K562 (cell line): ENCODE data around the gene FUNDC2. TPM values are rescaled to one million over a fixed set of nuclear protein-coding genes. Genes with fewer than 3 reads are reported as not detected.

Experiments
- HDGF ChIP-seq: fragments of 450-650 bp; IDR thresholded peaks from 2 replicates; pipeline ENCODE4 v1.6.1; 2016
- NR3C1 ChIP-seq: sonication (generic); formaldehyde crosslinking; IDR thresholded peaks from 2 replicates; pipeline ENCODE4 v1.8.1; 2022; ENCODE audit warnings: missing genetic modification reagents
- polyA plus RNA-seq, 8 experiments: library from polyadenylated mRNA; depleted of rRNA in 4 of 8; stranded (reverse) in 5 of 8; unstranded in 3 of 8; fragments of >200 nt; fragmentation: Nextera tagmentation in 2 of 8; fragmentation: Illumina TruSeq in 1 of 8; extraction: Ambion mirVana in 2 of 8; extraction: Trizol in 1 of 8; gene quantifications; 2 replicates each; pipeline versions ENCODE4 v1.2.1 to v1.2.3, GENCODE V29; 2011 to 2014; ENCODE audit warnings: inconsistent platforms in 1 of 8, missing spikeins in 1 of 8
- total RNA-seq, 7 experiments: library from RNA; depleted of rRNA in 6 of 7; stranded (reverse); fragments of >200 nt in 6 of 7; fragmentation: Illumina TruSeq in 2 of 7; extraction: Trizol in 2 of 7; gene quantifications; 2 replicates each; pipeline versions ENCODE4 v1.2.1 to v1.2.3, GENCODE V29; 2011 to 2021; ENCODE audit warnings: low replicate concordance in 1 of 7

The FUNDC2 gene
- total and polyA plus RNA-seq, 9 of the 15 experiments (the other 6 are each of a cell fraction or from before 2014, with no cell fraction given) = 50.6 to 235 (median 123) TPM

DNA sequence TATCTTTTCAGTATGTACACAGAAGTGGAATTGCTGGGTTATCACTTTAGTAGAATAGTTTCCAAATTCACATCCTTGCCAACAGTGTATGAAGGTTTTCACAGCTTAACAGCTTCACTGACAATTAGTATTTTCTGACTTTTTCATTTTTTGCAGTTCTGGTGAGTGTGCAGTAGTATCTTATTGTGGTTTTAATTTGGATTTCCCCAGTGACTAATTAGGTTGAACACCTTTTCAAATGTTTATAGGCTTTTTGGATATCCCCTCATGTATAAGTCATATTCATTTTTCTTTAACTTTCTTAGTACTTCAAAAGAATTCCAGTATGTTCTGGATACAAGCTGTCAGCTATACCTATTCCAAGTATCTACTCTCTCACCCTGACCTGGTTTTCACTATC lies 81.8 kb downstream of the FUNDC2 start (continued):
- TF ChIP-seq HDGF (no peak), NR3C1 (CRISPR knock-in tag) (no peak)

Other genes with a start within 250 kb of the FUNDC2 start
Only the 7 nearest of the 9 such genes appear.
- not detected in 2 replicates for gene SMIM9, start 192.2 kb upstream of the FUNDC2 start, total RNA-seq (2014; rRNA removed)
- not detected in 2 replicates for gene SMIM9, start 192.2 kb upstream of the FUNDC2 start, total RNA-seq (2014; rRNA removed; fragmentation: Illumina TruSeq; extraction: Trizol)
- not detected in 2 replicates for gene SMIM9, start 192.2 kb upstream of the FUNDC2 start, total RNA-seq (2015; rRNA removed; fragmentation: Illumina TruSeq; extraction: Trizol)
- not detected in 2 replicates for gene SMIM9, start 192.2 kb upstream of the FUNDC2 start, total RNA-seq (2021)
- gene SMIM9, start 192.2 kb upstream of the FUNDC2 start, polyA plus RNA-seq (2011; rRNA removed) = not detected in 2 replicates
- gene SMIM9, start 192.2 kb upstream of the FUNDC2 start, polyA plus RNA-seq (2014; fragmentation: Illumina TruSeq; extraction: Trizol) = not detected in 2 replicates
- gene SMIM9, start 192.2 kb upstream of the FUNDC2 start, polyA plus RNA-seq (2014; fragmentation: Nextera tagmentation; extraction: Ambion mirVana) = under 1 TPM in 1 of 2 experiments, not detected in 1; 0.08 TPM
- not detected in 2 replicates for gene SMIM9, start 192.2 kb upstream of the FUNDC2 start, polyA plus RNA-seq (2014; rRNA removed)
- gene F8A1, start 140.5 kb upstream of the FUNDC2 start, total RNA-seq (2014; rRNA removed) = not detected in 2 replicates
- gene F8A1, start 140.5 kb upstream of the FUNDC2 start, total RNA-seq (2014; rRNA removed; fragmentation: Illumina TruSeq; extraction: Trizol) = not detected in 2 replicates
- gene F8A1, start 140.5 kb upstream of the FUNDC2 start, total RNA-seq (2015; rRNA removed; fragmentation: Illumina TruSeq; extraction: Trizol) = 0.11 TPM in 1 of 2 replicates, not detected in the other
- 0.27 TPM in 1 of 2 replicates, not detected in the other for gene F8A1, start 140.5 kb upstream of the FUNDC2 start, total RNA-seq (2021)
- not detected in 2 replicates for gene F8A1, start 140.5 kb upstream of the FUNDC2 start, polyA plus RNA-seq (2011; rRNA removed)
- gene F8A1, start 140.5 kb upstream of the FUNDC2 start, polyA plus RNA-seq (2014; fragmentation: Illumina TruSeq; extraction: Trizol) = 0.08 TPM in 1 of 2 replicates, not detected in the other
- gene F8A1, start 140.5 kb upstream of the FUNDC2 start, polyA plus RNA-seq (2014; fragmentation: Nextera tagmentation; extraction: Ambion mirVana) = not detected
- gene F8A1, start 140.5 kb upstream of the FUNDC2 start, polyA plus RNA-seq (2014; rRNA removed) = not detected in 2 replicates
- gene F8, start 4.1 kb upstream of the FUNDC2 start, total RNA-seq (2014; rRNA removed) = 0.59 and 1.3 TPM in 2 replicates
- gene F8, start 4.1 kb upstream of the FUNDC2 start, total RNA-seq (2014; rRNA removed; fragmentation: Illumina TruSeq; extraction: Trizol) = 0.91 and 0.93 TPM in 2 replicates
- 1.7 and 2.2 TPM in 2 replicates for gene F8, start 4.1 kb upstream of the FUNDC2 start, total RNA-seq (2015; rRNA removed; fragmentation: Illumina TruSeq; extraction: Trizol)
- 1.2 and 1.8 TPM in 2 replicates for gene F8, start 4.1 kb upstream of the FUNDC2 start, total RNA-seq (2021)
- gene F8, start 4.1 kb upstream of the FUNDC2 start, polyA plus RNA-seq (2011; rRNA removed) = 3.8 and 6.4 TPM in 2 replicates
- 0.78 and 0.95 TPM in 2 replicates for gene F8, start 4.1 kb upstream of the FUNDC2 start, polyA plus RNA-seq (2014; fragmentation: Illumina TruSeq; extraction: Trizol)
- under 1 TPM; 0.80 to 0.91 TPM for gene F8, start 4.1 kb upstream of the FUNDC2 start, polyA plus RNA-seq (2014; fragmentation: Nextera tagmentation; extraction: Ambion mirVana)
- 0.12 and 0.41 TPM in 2 replicates for gene F8, start 4.1 kb upstream of the FUNDC2 start, polyA plus RNA-seq (2014; rRNA removed)
- gene CMC4, start 44.3 kb downstream of the FUNDC2 start, total RNA-seq (2014; rRNA removed) = 10.4 and 12.2 TPM in 2 replicates
- gene CMC4, start 44.3 kb downstream of the FUNDC2 start, total RNA-seq (2014; rRNA removed; fragmentation: Illumina TruSeq; extraction: Trizol) = 8.0 and 9.1 TPM in 2 replicates
- 8.2 and 10.2 TPM in 2 replicates for gene CMC4, start 44.3 kb downstream of the FUNDC2 start, total RNA-seq (2015; rRNA removed; fragmentation: Illumina TruSeq; extraction: Trizol)
- gene CMC4, start 44.3 kb downstream of the FUNDC2 start, total RNA-seq (2021) = 5.3 and 5.4 TPM in 2 replicates
- gene CMC4, start 44.3 kb downstream of the FUNDC2 start, polyA plus RNA-seq (2011; rRNA removed) = 14.6 and 16.2 TPM in 2 replicates
- 12.4 and 13.8 TPM in 2 replicates for gene CMC4, start 44.3 kb downstream of the FUNDC2 start, polyA plus RNA-seq (2014; fragmentation: Illumina TruSeq; extraction: Trizol)
- gene CMC4, start 44.3 kb downstream of the FUNDC2 start, polyA plus RNA-seq (2014; fragmentation: Nextera tagmentation; extraction: Ambion mirVana) = 1 to 10 TPM; 3.5 to 6.3 TPM
- 16.9 and 19.8 TPM in 2 replicates for gene CMC4, start 44.3 kb downstream of the FUNDC2 start, polyA plus RNA-seq (2014; rRNA removed)
- gene MTCP1, start 44.3 kb downstream of the FUNDC2 start, total RNA-seq (2014; rRNA removed) = 19.1 and 28.0 TPM in 2 replicates
- gene MTCP1, start 44.3 kb downstream of the FUNDC2 start, total RNA-seq (2014; rRNA removed; fragmentation: Illumina TruSeq; extraction: Trizol) = 24.2 and 27.1 TPM in 2 replicates
- gene MTCP1, start 44.3 kb downstream of the FUNDC2 start, total RNA-seq (2015; rRNA removed; fragmentation: Illumina TruSeq; extraction: Trizol) = 17.0 and 20.8 TPM in 2 replicates
- 22.9 and 27.6 TPM in 2 replicates for gene MTCP1, start 44.3 kb downstream of the FUNDC2 start, total RNA-seq (2021)
- 18.5 and 27.6 TPM in 2 replicates for gene MTCP1, start 44.3 kb downstream of the FUNDC2 start, polyA plus RNA-seq (2011; rRNA removed)
- 16.0 and 20.0 TPM in 2 replicates for gene MTCP1, start 44.3 kb downstream of the FUNDC2 start, polyA plus RNA-seq (2014; fragmentation: Illumina TruSeq; extraction: Trizol)
- 10 to 100 TPM; 12.7 to 20.9 TPM for gene MTCP1, start 44.3 kb downstream of the FUNDC2 start, polyA plus RNA-seq (2014; fragmentation: Nextera tagmentation; extraction: Ambion mirVana)
- gene MTCP1, start 44.3 kb downstream of the FUNDC2 start, polyA plus RNA-seq (2014; rRNA removed) = 18.5 and 25.0 TPM in 2 replicates
- 9.6 and 14.2 TPM in 2 replicates for gene BRCC3, start 44.7 kb downstream of the FUNDC2 start, total RNA-seq (2014; rRNA removed)
- 24.9 and 26.1 TPM in 2 replicates for gene BRCC3, start 44.7 kb downstream of the FUNDC2 start, total RNA-seq (2014; rRNA removed; fragmentation: Illumina TruSeq; extraction: Trizol)
- 24.9 and 26.7 TPM in 2 replicates for gene BRCC3, start 44.7 kb downstream of the FUNDC2 start, total RNA-seq (2015; rRNA removed; fragmentation: Illumina TruSeq; extraction: Trizol)
- gene BRCC3, start 44.7 kb downstream of the FUNDC2 start, total RNA-seq (2021) = 20.9 and 21.5 TPM in 2 replicates
- 30.2 and 42.9 TPM in 2 replicates for gene BRCC3, start 44.7 kb downstream of the FUNDC2 start, polyA plus RNA-seq (2011; rRNA removed)
- 25.1 and 33.5 TPM in 2 replicates for gene BRCC3, start 44.7 kb downstream of the FUNDC2 start, polyA plus RNA-seq (2014; fragmentation: Illumina TruSeq; extraction: Trizol)
- 10 to 100 TPM; 31.2 to 44.8 TPM for gene BRCC3, start 44.7 kb downstream of the FUNDC2 start, polyA plus RNA-seq (2014; fragmentation: Nextera tagmentation; extraction: Ambion mirVana)
- 20.2 and 23.3 TPM in 2 replicates for gene BRCC3, start 44.7 kb downstream of the FUNDC2 start, polyA plus RNA-seq (2014; rRNA removed)
- gene VBP1, start 189.6 kb downstream of the FUNDC2 start, total RNA-seq (2014; rRNA removed) = 69.5 and 83.2 TPM in 2 replicates
- gene VBP1, start 189.6 kb downstream of the FUNDC2 start, total RNA-seq (2014; rRNA removed; fragmentation: Illumina TruSeq; extraction: Trizol) = 176 and 199 TPM in 2 replicates
- gene VBP1, start 189.6 kb downstream of the FUNDC2 start, total RNA-seq (2015; rRNA removed; fragmentation: Illumina TruSeq; extraction: Trizol) = 130 and 142 TPM in 2 replicates
- gene VBP1, start 189.6 kb downstream of the FUNDC2 start, total RNA-seq (2021) = 123 and 126 TPM in 2 replicates
- gene VBP1, start 189.6 kb downstream of the FUNDC2 start, polyA plus RNA-seq (2011; rRNA removed) = 71.0 and 151 TPM in 2 replicates
- 130 and 175 TPM in 2 replicates for gene VBP1, start 189.6 kb downstream of the FUNDC2 start, polyA plus RNA-seq (2014; fragmentation: Illumina TruSeq; extraction: Trizol)
- gene VBP1, start 189.6 kb downstream of the FUNDC2 start, polyA plus RNA-seq (2014; fragmentation: Nextera tagmentation; extraction: Ambion mirVana) = 100 to 1,000 TPM; 245 to 263 TPM
- gene VBP1, start 189.6 kb downstream of the FUNDC2 start, polyA plus RNA-seq (2014; rRNA removed) = 98.8 and 113 TPM in 2 replicates